PC-3 (cell line): Measurements from ENCODE around the gene ZEB2. TPM values are rescaled to one million over a fixed set of nuclear protein-coding genes. Genes with fewer than 3 reads are reported as not detected.

Source experiments
- ATAC-seq: fragments of 200-7000 bp; cut with Tn5 transposase; 2 replicates; pipeline ENCODE4 v1.9.1; 2020; ENCODE audit warnings: mild to moderate bottlenecking, moderate library complexity
- BruUV-seq: library from RNA; stranded (reverse); fragments of 400-500 nt; replicated peaks from 2 replicates; lab custom pipeline; 2021; lab: Mats Ljungman, UMichigan
- CTCF ChIA-PET: fragments of 300-600 bp; sonication (Branson Sonifier 250); formaldehyde crosslinking; loops from one replicate; lab custom pipeline; 2022; ENCODE audit warnings: antibody characterized with exemption; lab: Charles Lee
- POLR2A ChIA-PET: fragments of 300-600 bp; sonication (Branson Sonifier 250); formaldehyde crosslinking; loops from one replicate; lab custom pipeline; 2022; ENCODE audit warnings: antibody characterized with exemption; ENCODE audit not compliant: unreplicated experiment; lab: Charles Lee
- DNase-seq: peaks from one replicate; pipeline ENCODE4 v3.0.0-alpha.2; 2015
- H2AFZ ChIP-seq: fragments of 300-600 bp; sonication (generic); 2 replicates; pipeline ENCODE4 v1.6.0; 2016; ENCODE audit warnings: antibody characterized with exemption, low read length
- H3F3A ChIP-seq: fragments of 300-600 bp; sonication (generic); one replicate; pipeline ENCODE4 v1.6.0; 2017; ENCODE audit warnings: antibody characterized with exemption, low read length, control low read depth, mild to moderate bottlenecking; ENCODE audit not compliant: unreplicated experiment
- H3K27ac ChIP-seq: fragments of 300-600 bp; sonication (generic); 2 replicates; pipeline ENCODE4 v1.5.1; 2016; ENCODE audit warnings: mild to moderate bottlenecking, low read length
- H3K27me3 ChIP-seq: fragments of 300-600 bp; sonication (generic); 2 replicates; pipeline ENCODE4 v1.6.1; 2016; ENCODE audit warnings: low read length, mixed read lengths
- H3K36me3 ChIP-seq: fragments of 300-600 bp; sonication (generic); 2 replicates; pipeline ENCODE4 v1.6.1; 2016; ENCODE audit warnings: low read depth, mixed run types, low read length, mixed read lengths
- H3K4me1 ChIP-seq: fragments of 300-600 bp; sonication (generic); 2 replicates; pipeline ENCODE4 v1.5.1; 2016; ENCODE audit warnings: low read length; ENCODE audit not compliant: insufficient read depth
- H3K4me2 ChIP-seq: fragments of 300-600 bp; sonication (generic); 2 replicates; pipeline ENCODE4 v1.6.0; 2016; ENCODE audit warnings: low read length
- H3K4me3 ChIP-seq: fragments of 300-600 bp; sonication (generic); 2 replicates; pipeline ENCODE4 v1.5.1; 2016; ENCODE audit warnings: mild to moderate bottlenecking, low read length, mixed read lengths
- H3K79me2 ChIP-seq: fragments of 300-600 bp; sonication (generic); 2 replicates; pipeline ENCODE4 v1.6.1; 2017; ENCODE audit warnings: low read length, mixed read lengths
- H3K9ac ChIP-seq: fragments of 300-600 bp; sonication (generic); 2 replicates; pipeline ENCODE4 v1.6.0; 2016; ENCODE audit warnings: mild to moderate bottlenecking, low read length
- H3K9me2 ChIP-seq: fragments of 300-600 bp; sonication (generic); replicated peaks from 2 replicates; pipeline ENCODE4 v1.6.1; 2016; ENCODE audit warnings: mixed run types, low read length, mixed read lengths
- H3K9me3 ChIP-seq: fragments of 300-600 bp; sonication (generic); 2 replicates; pipeline ENCODE4 v1.6.1; 2016; ENCODE audit warnings: low read length, mixed read lengths
- H4K20me1 ChIP-seq: fragments of 300-600 bp; sonication (generic); 2 replicates; pipeline ENCODE4 v1.6.1; 2016; ENCODE audit warnings: low read length, mixed read lengths
- EZH2 ChIP-seq: fragments of 300-600 bp; sonication (generic); IDR thresholded peaks from one replicate; pipeline ENCODE4 v1.6.1; 2017; ENCODE audit warnings: antibody characterized with exemption, mild to moderate bottlenecking, low read length; ENCODE audit not compliant: unreplicated experiment
- EZH2phosphoT487 ChIP-seq: fragments of 300-600 bp; sonication (generic); IDR thresholded peaks from 2 replicates; pipeline ENCODE4 v1.6.1; 2018; ENCODE audit warnings: mild to moderate bottlenecking, antibody characterized with exemption, low read length, borderline replicate concordance
- intact Hi-C: fragments of 100-400 bp; cut with micrococcal nuclease; formaldehyde crosslinking; loops from 2 replicates; pipeline ENCODE4 v1.9.0; 2023
- total RNA-seq: library from RNA; depleted of rRNA; stranded (reverse); fragments of >200 nt; gene quantifications from 2 replicates; pipeline ENCODE4 v1.2.3, GENCODE V29; 2014
- TF ChIP-seq, protein P1 (sequence below): fragments of 300-600 bp; sonication (generic); conservative IDR thresholded peaks from 2 replicates; pipeline ENCODE4 v1.5.1; 2017; ENCODE audit warnings: antibody characterized with exemption, low read depth, mild to moderate bottlenecking, low read length

The ZEB2 gene
- total RNA-seq, 1 experiment from 2014 or later, result 1.1 TPM

GRCh38 chr2:144503242-144503641 lies 16.7 kb downstream of the ZEB2 start:
- H3K27me3 ChIP-seq, result no peaks in the 10 kb centered on the region
- H3K4me2 ChIP-seq, result no peak overlapping the region
- H3K36me3 ChIP-seq, result no peaks in the 10 kb centered on the region
- ChIA-PET POLR2A (interaction anchor here (0.6 kb wide), 1 partner anchor 621 kb away, joined by 3 read pairs; no protein-coding TSS in a partner anchor), CTCF (no interaction called here)
- H3F3A ChIP-seq, result no peaks in the 10 kb centered on the region
- DNase-seq (no peak), ATAC-seq (no peak)
- TF ChIP-seq, protein P1, sequence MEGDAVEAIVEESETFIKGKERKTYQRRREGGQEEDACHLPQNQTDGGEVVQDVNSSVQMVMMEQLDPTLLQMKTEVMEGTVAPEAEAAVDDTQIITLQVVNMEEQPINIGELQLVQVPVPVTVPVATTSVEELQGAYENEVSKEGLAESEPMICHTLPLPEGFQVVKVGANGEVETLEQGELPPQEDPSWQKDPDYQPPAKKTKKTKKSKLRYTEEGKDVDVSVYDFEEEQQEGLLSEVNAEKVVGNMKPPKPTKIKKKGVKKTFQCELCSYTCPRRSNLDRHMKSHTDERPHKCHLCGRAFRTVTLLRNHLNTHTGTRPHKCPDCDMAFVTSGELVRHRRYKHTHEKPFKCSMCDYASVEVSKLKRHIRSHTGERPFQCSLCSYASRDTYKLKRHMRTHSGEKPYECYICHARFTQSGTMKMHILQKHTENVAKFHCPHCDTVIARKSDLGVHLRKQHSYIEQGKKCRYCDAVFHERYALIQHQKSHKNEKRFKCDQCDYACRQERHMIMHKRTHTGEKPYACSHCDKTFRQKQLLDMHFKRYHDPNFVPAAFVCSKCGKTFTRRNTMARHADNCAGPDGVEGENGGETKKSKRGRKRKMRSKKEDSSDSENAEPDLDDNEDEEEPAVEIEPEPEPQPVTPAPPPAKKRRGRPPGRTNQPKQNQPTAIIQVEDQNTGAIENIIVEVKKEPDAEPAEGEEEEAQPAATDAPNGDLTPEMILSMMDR, result no peak
- TF ChIP-seq EZH2phosphoT487 (no peak), EZH2 (no peak)
- BruUV-seq, result no TSS peak
- no peak overlapping the region for H2AFZ ChIP-seq
- no peaks in the 10 kb centered on the region for H3K9me3 ChIP-seq
- no peaks in the 10 kb centered on the region for H3K79me2 ChIP-seq
- H3K9me2 ChIP-seq, result no peaks in the 10 kb centered on the region
- H3K9ac ChIP-seq, result no peak overlapping the region
- no peak overlapping the region for H3K27ac ChIP-seq
- H4K20me1 ChIP-seq, result no peaks in the 10 kb centered on the region
- peaks cover 8% of the 10 kb centered on the region; the same call in 1 of the 2 replicates for H3K4me1 ChIP-seq
- H3K4me3 ChIP-seq, result no peak overlapping the region
- intact Hi-C loops, result no loop called here

- BruUV-seq, result no TSS peak
- ATAC-seq, result no peak
- POLR2A ChIA-PET, result no interaction called here
Observed at GRCh38 chr2:144502369-144502768, 17.6 kb downstream of the ZEB2 start.

DNA sequence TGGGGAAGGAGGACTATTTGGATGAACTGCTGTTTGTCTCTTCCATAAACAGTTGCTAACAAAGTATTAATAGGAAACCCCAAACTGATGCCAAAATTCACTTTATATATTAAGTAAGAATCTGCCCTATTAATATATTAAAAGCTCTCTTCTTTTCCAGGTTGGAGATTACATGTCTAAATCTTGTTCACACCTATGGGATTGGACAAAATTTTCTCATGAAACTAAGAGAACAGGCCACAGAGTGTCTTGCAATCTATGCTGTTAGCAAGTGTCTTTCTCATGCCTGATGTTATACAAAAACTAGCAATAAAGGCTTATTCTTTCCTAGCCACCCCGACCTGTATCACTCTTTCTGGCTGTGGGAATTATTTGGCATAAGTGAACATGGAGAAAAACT lies 18.3 kb downstream of the ZEB2 start:
- Histone ChIP-seq H3K4me3 (no peak overlapping the region), H3F3A (no peaks in the 10 kb centered on the region), H3K27ac (no peak overlapping the region), H4K20me1 (no peaks in the 10 kb centered on the region), H3K9me2 (no peaks in the 10 kb centered on the region), H3K4me1 (peaks cover 8% of the 10 kb centered on the region; the same call in 1 of the 2 replicates), H3K9ac (no peak overlapping the region), H3K9me3 (no peaks in the 10 kb centered on the region), H3K79me2 (no peaks in the 10 kb centered on the region), H2AFZ (no peak overlapping the region), H3K36me3 (no peaks in the 10 kb centered on the region), H3K4me2 (no peak overlapping the region), H3K27me3 (no peaks in the 10 kb centered on the region)
- BruUV-seq, result no TSS peak
- ChIA-PET CTCF (no interaction called here), POLR2A (no interaction called here)
- ATAC-seq (no peak), DNase-seq (no peak)
- no peak for TF ChIP-seq EZH2phosphoT487
- no peak for TF ChIP-seq EZH2
- TF ChIP-seq, protein P1, result no peak
- intact Hi-C loops, result no loop called here

More at GRCh38 chr2:144502369-144502768, 17.6 kb downstream of the ZEB2 start:
- TF ChIP-seq EZH2 (no peak), EZH2phosphoT487 (no peak)
- TF ChIP-seq, protein P1, result no peak
- Histone ChIP-seq H2AFZ (no peak overlapping the region), H3K36me3 (no peaks in the 10 kb centered on the region), H3K79me2 (no peaks in the 10 kb centered on the region), H3K4me3 (no peak overlapping the region), H3K4me2 (no peak overlapping the region), H3K9ac (no peak overlapping the region), H3K9me2 (no peaks in the 10 kb centered on the region), H3K4me1 (peaks cover 8% of the 10 kb centered on the region; the same call in 1 of the 2 replicates), H3F3A (no peaks in the 10 kb centered on the region), H4K20me1 (no peaks in the 10 kb centered on the region), H3K27ac (no peak overlapping the region), H3K27me3 (no peaks in the 10 kb centered on the region), H3K9me3 (no peaks in the 10 kb centered on the region)
- intact Hi-C loops, result no loop called here
- DNase-seq, result no peak
- CTCF ChIA-PET, result no interaction called here
